GM12878 (cell line): Measurements from ENCODE around the gene RGS5. TPM values are rescaled to one million over a fixed set of nuclear protein-coding genes. Genes with fewer than 3 reads are reported as not detected.

ENCODE experiments used
- ATAC-seq: fragments of 200-7000 bp; cut with Tn5 transposase; 3 replicates; pipeline ENCODE4 v1.9.1; 2020; ENCODE audit warnings: mild to moderate bottlenecking, moderate library complexity
- BruUV-seq: library from RNA; stranded (reverse); fragments of 400-500 nt; replicated peaks from 2 replicates; lab custom pipeline; 2021; lab: Mats Ljungman, UMichigan
- CTCF ChIA-PET: fragments of 300-600 bp; sonication (Branson Sonifier 250); formaldehyde crosslinking; extraction: SDS; loops from one replicate; lab custom pipeline; 2021; ENCODE audit warnings: inconsistent platforms; lab: Yijun Ruan, JAX
- POLR2A ChIA-PET: fragments of 350-600 bp; formaldehyde crosslinking; extraction: SDS; loops from one replicate; lab custom pipeline; 2021; ENCODE audit warnings: inconsistent platforms; lab: Charles Lee
- RAD21 ChIA-PET: fragments of 300-600 bp; sonication (Branson Sonifier 250); formaldehyde crosslinking; loops from one replicate; lab custom pipeline; 2023; ENCODE audit warnings: antibody characterized with exemption; ENCODE audit not compliant: unreplicated experiment; lab: Charles Lee
- SMC1A ChIA-PET: fragments of 300-600 bp; sonication (Branson Sonifier 250); formaldehyde crosslinking; loops from one replicate; lab custom pipeline; 2023; ENCODE audit not compliant: unreplicated experiment, uncharacterized antibody; lab: Charles Lee
- DNase-seq: peaks from one replicate; pipeline ENCODE4 v3.0.0-alpha.2; 2011; ENCODE audit warnings: low read depth, low spot score
- FAIRE-seq: peaks from 3 replicates; lab custom pipeline; 2011; peaks lifted over from hg19 to GRCh38; lab: Jason Lieb, UNC
- H2AFZ ChIP-seq: 2 replicates; pipeline ENCODE4 v1.6.0; 2011; ENCODE audit warnings: low read depth, low read length, control low read depth; ENCODE audit not compliant: control insufficient read depth
- H3K27ac ChIP-seq: 2 replicates; pipeline ENCODE4 v1.5.1; 2011; ENCODE audit warnings: control low read depth; ENCODE audit not compliant: control insufficient read depth, insufficient read depth
- H3K27me3 ChIP-seq, 2 experiments: replicated peaks in 1 of 2; 2 replicates each; pipeline versions ENCODE4 v1.6.0 to v1.6.1; 2011; ENCODE audit warnings: low read length in 1 of 2; ENCODE audit not compliant: control insufficient read depth in 2 of 2, insufficient read depth in 2 of 2
- H3K36me3 ChIP-seq, 2 experiments: 2 replicates each; pipeline ENCODE4 v1.5.1; 2011; ENCODE audit warnings: low read length in 1 of 2; ENCODE audit not compliant: control insufficient read depth in 2 of 2, insufficient read depth in 2 of 2
- H3K4me1 ChIP-seq: 2 replicates; pipeline ENCODE4 v1.6.1; 2011; ENCODE audit warnings: mild to moderate bottlenecking, low read length, moderate library complexity, mixed read lengths; ENCODE audit not compliant: control insufficient read depth, insufficient read depth
- H3K4me2 ChIP-seq: 2 replicates; pipeline ENCODE4 v1.6.0; 2011; ENCODE audit warnings: control low read depth; ENCODE audit not compliant: control insufficient read depth, insufficient read depth
- H3K4me3 ChIP-seq: fragments of 200-600 bp; sonication (generic); 2 replicates; pipeline ENCODE4 v1.5.1; 2016
- H3K79me2 ChIP-seq: 2 replicates; pipeline ENCODE4 v1.6.0; 2011; ENCODE audit warnings: low read length; ENCODE audit not compliant: control insufficient read depth, insufficient read depth
- H3K9ac ChIP-seq: 2 replicates; pipeline ENCODE4 v1.8.0; 2011; ENCODE audit warnings: low read length, control low read depth, mixed read lengths; ENCODE audit not compliant: control insufficient read depth, insufficient read depth
- H3K9me3 ChIP-seq: replicated peaks from 3 replicates; pipeline ENCODE4 v1.5.1; 2011; ENCODE audit warnings: mild to moderate bottlenecking, low read length; ENCODE audit not compliant: control insufficient read depth, insufficient read depth
- H4K20me1 ChIP-seq: 2 replicates; pipeline ENCODE4 v1.6.0; 2011; ENCODE audit not compliant: control insufficient read depth, insufficient read depth
- ATF7 ChIP-seq: fragments of 450-650 bp; IDR thresholded peaks from 2 replicates; pipeline ENCODE4 v1.6.1; 2016; ENCODE audit warnings: low read depth, mild to moderate bottlenecking
- CEBPB ChIP-seq, 2 experiments: fragments of 150-350 bp in 1 of 2; IDR thresholded peaks; 2 replicates each; pipeline ENCODE4 v1.6.1; 2012 to 2014; ENCODE audit warnings: low read depth in 2 of 2, low read length in 2 of 2, borderline replicate concordance in 1 of 2, inconsistent platforms in 1 of 2
- CEBPZ ChIP-seq: fragments of 150-350 bp; IDR thresholded peaks from 2 replicates; pipeline ENCODE4 v1.6.1; 2016; ENCODE audit warnings: low read depth, low read length
- EP300 ChIP-seq, 2 experiments: fragments of 150-350 bp in 1 of 2; IDR thresholded peaks; 2 replicates each; pipeline ENCODE4 v1.6.1; 2011 to 2012; ENCODE audit warnings: low read depth in 2 of 2, low read length in 2 of 2, borderline replicate concordance in 1 of 2, improper control_type of control experiment in 1 of 2, inconsistent platforms in 1 of 2; ENCODE audit not compliant: control insufficient read depth in 1 of 2
- HDAC6 ChIP-seq: fragments of 200-600 bp; sonication (generic); IDR thresholded peaks from one replicate; pipeline ENCODE4 v1.8.0; 2017; ENCODE audit warnings: antibody characterized with exemption; ENCODE audit not compliant: unreplicated experiment
- KLF5 ChIP-seq: fragments of 450-650 bp; IDR thresholded peaks from 2 replicates; pipeline ENCODE4 v1.6.1; 2014; ENCODE audit warnings: mild to moderate bottlenecking; ENCODE audit not compliant: partially characterized antibody
- REST ChIP-seq: IDR thresholded peaks from 2 replicates; pipeline ENCODE4 v1.6.1; 2012; ENCODE audit warnings: mild to moderate bottlenecking, low read depth, low read length
- STAT1 ChIP-seq: fragments of 450-650 bp; conservative IDR thresholded peaks from 2 replicates; pipeline ENCODE4 v1.6.1; 2014; ENCODE audit warnings: antibody characterized with exemption, mild to moderate bottlenecking
- WGBS: methylation state at CpG from one replicate; pipeline ENCODE4 v1.1.6; 2016; ENCODE audit warnings: low lambda C conversion rate; ENCODE audit not compliant: insufficient replicate concordance, insufficient coverage; ENCODE audit errors: missing lambda C conversion rate; 5-methylcytosine and 5-hydroxymethylcytosine counted together
- in situ Hi-C: fragments of 300-500 bp; cut with MboI; formaldehyde crosslinking; loops from 9 replicates; pipeline ENCODE4 v1.14.3; 2018; ENCODE audit warnings: mixed read lengths
- intact Hi-C: fragments of 100-400 bp; cut with micrococcal nuclease; formaldehyde crosslinking; loops from one replicate; pipeline ENCODE4 v1.14.2; 2022; ENCODE audit not compliant: unreplicated experiment
- polyA plus RNA-seq, 11 experiments: library from polyadenylated mRNA; depleted of rRNA in 4 of 11; unstranded in 6 of 11; stranded (reverse) in 5 of 11; fragments of >200 nt; fragmentation: Nextera tagmentation in 4 of 11; fragmentation: Illumina TruSeq in 1 of 11; extraction: Ambion mirVana in 4 of 11; extraction: Trizol in 1 of 11; gene quantifications; 1 replicate in 1 of 11; 2 replicates in 10 of 11; pipeline versions ENCODE4 v1.2.1 to v1.2.3, GENCODE V29; 2011 to 2016; ENCODE audit warnings: inconsistent platforms in 2 of 11, missing spikeins in 2 of 11, low read depth in 1 of 11
- total RNA-seq, 4 experiments: library from RNA; depleted of rRNA in 3 of 4; stranded (reverse); fragments of >200 nt in 3 of 4; fragmentation: Illumina TruSeq in 1 of 4; extraction: Trizol in 1 of 4; gene quantifications; 2 replicates each; pipeline versions ENCODE4 v1.2.1 to v1.2.3, GENCODE V29; 2013 to 2021

The RGS5 gene
- total and polyA plus RNA-seq, 10 of the 15 experiments (the other 5 are each of a cell fraction or from before 2014, with no cell fraction given): 0.63 to 7.4 (median 2.8) TPM

GRCh38 chr1:163107655-163108054 lies 95.1 kb downstream of the RGS5 start:
- H3K9me3 ChIP-seq: no peaks in the 10 kb centered on the region
- H3K4me3 ChIP-seq: no peak overlapping the region
- H3K4me1 ChIP-seq: no peaks in the 10 kb centered on the region
- TF ChIP-seq HDAC6 (no peak), KLF5 (no peak)
- POLR2A ChIA-PET: no interaction called here
- RAD21 ChIA-PET: no interaction called here
- no peak overlapping the region for H3K4me2 ChIP-seq
- no peaks in the 10 kb centered on the region for H3K36me3 ChIP-seq
- no peak overlapping the region for H2AFZ ChIP-seq
- SMC1A ChIA-PET: interaction anchor here (0.6 to 1.5 kb wide), 2 partner anchors 10 to 750 kb away, joined by 3 read pairs; no protein-coding TSS in a partner anchor
- in situ Hi-C loops (no loop called here), intact Hi-C loops (no loop called here)
- CTCF ChIA-PET: no interaction called here
- 25% methylated on average over 5 of the region's 5 CpGs for WGBS
- no peak for ATAC-seq
- H3K79me2 ChIP-seq: no peaks in the 10 kb centered on the region
- no peak for FAIRE-seq
- BruUV-seq: no TSS peak
- H3K27ac ChIP-seq: no peak overlapping the region
- no peak for DNase-seq
- no peaks in the 10 kb centered on the region for H4K20me1 ChIP-seq
- H3K9ac ChIP-seq: no peak overlapping the region
- H3K27me3 ChIP-seq: no peaks in the 10 kb centered on the region

GRCh38 chr1:163106364-163106987 lies 96.2 kb downstream of the RGS5 start:
- Histone ChIP-seq H3K36me3 (no peaks in the 10 kb centered on the region), H2AFZ (no peak overlapping the region), H3K79me2 (no peaks in the 10 kb centered on the region), H3K4me3 (no peak overlapping the region), H3K4me1 (no peaks in the 10 kb centered on the region), H3K27ac (no peak overlapping the region), H3K4me2 (no peak overlapping the region), H3K9me3 (no peaks in the 10 kb centered on the region), H3K27me3 (no peaks in the 10 kb centered on the region), H3K9ac (no peak overlapping the region), H4K20me1 (no peaks in the 10 kb centered on the region)
- CTCF ChIA-PET: no interaction called here
- DNase-seq: no peak
- in situ Hi-C loops: no loop called here
- no peak for FAIRE-seq
- POLR2A ChIA-PET: no interaction called here
- RAD21 ChIA-PET: no interaction called here
- intact Hi-C loops: no loop called here
- 40% methylated on average over 2 of the region's 2 CpGs for WGBS
- ATAC-seq: no peak
- SMC1A ChIA-PET: interaction anchor here (1.5 kb wide), 1 partner anchor 9 kb away, joined by 3 read pairs; no protein-coding TSS in a partner anchor
- BruUV-seq: no TSS peak
- TF ChIP-seq STAT1 (no peak), ATF7 (no peak), CEBPB (IDR thresholded peaks at IDR 0.05; ENCODE audit: borderline replicate concordance in 1 of 2, low read depth in 2 of 2, low read length in 2 of 2) (no peak), CEBPZ (no peak), REST (no peak), EP300 (IDR thresholded peaks at IDR 0.05; ENCODE audit: borderline replicate concordance in 1 of 2, control insufficient read depth in 1 of 2, low read depth in 2 of 2, low read length in 2 of 2) (no peak)
